Hepatocyte (in vitro differentiated cells): ENCODE measurements around the gene NPHP4. TPM values are rescaled to one million over a fixed set of nuclear protein-coding genes. Genes with fewer than 3 reads are reported as not detected.

ENCODE experiments used
- DNase-seq: peaks from one replicate; pipeline ENCODE4 v3.0.0-alpha.2; 2016; ENCODE audit warnings: low spot score
- H2AFZ ChIP-seq: fragments of 200-600 bp; sonication (generic); 2 replicates; pipeline ENCODE4 v1.6.0; 2016; ENCODE audit warnings: antibody characterized with exemption, mild to moderate bottlenecking
- H3K27ac ChIP-seq: fragments of 200-600 bp; sonication (generic); 2 replicates; pipeline ENCODE4 v1.5.1; 2016; ENCODE audit warnings: mild to moderate bottlenecking
- H3K27me3 ChIP-seq: fragments of 200-600 bp; sonication (generic); 2 replicates; pipeline ENCODE4 v1.6.1; 2016
- H3K36me3 ChIP-seq: fragments of 200-600 bp; sonication (generic); replicated peaks from 2 replicates; pipeline ENCODE4 v1.5.1; 2016; ENCODE audit warnings: low read depth; ENCODE audit not compliant: insufficient read depth
- H3K4me1 ChIP-seq: fragments of 200-600 bp; sonication (generic); 2 replicates; pipeline ENCODE4 v1.5.1; 2016; ENCODE audit warnings: mild to moderate bottlenecking, moderate library complexity; ENCODE audit not compliant: insufficient read depth
- H3K4me2 ChIP-seq: fragments of 200-600 bp; sonication (generic); 2 replicates; pipeline ENCODE4 v1.6.0; 2016
- H3K4me3 ChIP-seq: fragments of 200-600 bp; sonication (generic); 2 replicates; pipeline ENCODE4 v1.5.1; 2016; ENCODE audit warnings: mild to moderate bottlenecking
- H3K79me2 ChIP-seq: fragments of 200-600 bp; sonication (generic); 2 replicates; pipeline ENCODE4 v1.6.0; 2017; ENCODE audit warnings: mild to moderate bottlenecking
- H3K9me2 ChIP-seq: fragments of 200-600 bp; sonication (generic); replicated peaks from 2 replicates; pipeline ENCODE4 v1.6.0; 2017; ENCODE audit warnings: mild to moderate bottlenecking; ENCODE audit not compliant: insufficient read depth
- H3K9me3 ChIP-seq: fragments of 200-600 bp; sonication (generic); 2 replicates; pipeline ENCODE4 v1.5.1; 2016; ENCODE audit warnings: low read depth, mild to moderate bottlenecking
- H4K20me1 ChIP-seq: fragments of 200-600 bp; sonication (generic); 2 replicates; pipeline ENCODE4 v1.6.0; 2016; ENCODE audit warnings: mild to moderate bottlenecking; ENCODE audit not compliant: insufficient read depth, poor library complexity, severe bottlenecking
- CTCF ChIP-seq: fragments of 200-600 bp; sonication (generic); IDR thresholded peaks from 2 replicates; pipeline ENCODE4 v1.5.1; 2016; ENCODE audit warnings: antibody characterized with exemption, mild to moderate bottlenecking; ENCODE audit not compliant: poor library complexity
- EZH2 ChIP-seq: fragments of 200-600 bp; sonication (generic); IDR thresholded peaks from 2 replicates; pipeline ENCODE4 v1.6.1; 2016; ENCODE audit warnings: antibody characterized with exemption, mild to moderate bottlenecking, borderline replicate concordance
- EZH2phosphoT487 ChIP-seq: fragments of 200-600 bp; sonication (generic); IDR thresholded peaks from one replicate; pipeline ENCODE4 v1.6.1; 2018; ENCODE audit warnings: antibody characterized with exemption, mild to moderate bottlenecking, low read depth, moderate library complexity; ENCODE audit not compliant: unreplicated experiment, severe bottlenecking
- WGBS: methylation state at CpG from one replicate; pipeline ENCODE4 v1.1.6; 2016; ENCODE audit warnings: low lambda C conversion rate; ENCODE audit errors: missing lambda C conversion rate; 5-methylcytosine and 5-hydroxymethylcytosine counted together
- polyA plus RNA-seq: library from polyadenylated mRNA; unstranded; fragments of >200 nt; fragmentation: Nextera tagmentation; extraction: Ambion mirVana; gene quantifications from 2 replicates; pipeline ENCODE4 v1.2.1, GENCODE V29; 2016
- total RNA-seq: library from RNA; depleted of rRNA; stranded (reverse); fragments of >200 nt; gene quantifications from 2 replicates; pipeline ENCODE4 v1.2.3, GENCODE V29; 2014

The NPHP4 gene
- total and polyA plus RNA-seq, 2 experiments from 2014 or later, result 5.6 to 6.0 TPM

- H3K36me3 ChIP-seq, result no peaks in the 10 kb centered on the region
- H3K4me2 ChIP-seq, result no peak overlapping the region
- H3K9me2 ChIP-seq, result no peaks in the 10 kb centered on the region
- no peaks in the 10 kb centered on the region for H4K20me1 ChIP-seq
- no peak for DNase-seq
- H3K4me1 ChIP-seq, result no peaks in the 10 kb centered on the region
- H3K79me2 ChIP-seq, result no peaks in the 10 kb centered on the region
- no peak overlapping the region for H2AFZ ChIP-seq
- no peak overlapping the region for H3K27ac ChIP-seq
- no peak overlapping the region for H3K4me3 ChIP-seq
- 94% methylated on average over 12 of the region's 13 CpGs for WGBS
- no peaks in the 10 kb centered on the region for H3K9me3 ChIP-seq
- no peak for TF ChIP-seq EZH2
- TF ChIP-seq CTCF, result no peak
- no peak for TF ChIP-seq EZH2phosphoT487
- H3K27me3 ChIP-seq, result no peaks in the 10 kb centered on the region
Observed at GRCh38 chr1:5936621-5937372, 55.4 kb downstream of the NPHP4 start.

- WGBS, result 96% methylated on average over 5 of the region's 5 CpGs
- H3K9me2 ChIP-seq, result no peaks in the 10 kb centered on the region
- H3K79me2 ChIP-seq, result no peaks in the 10 kb centered on the region
- TF ChIP-seq EZH2 (no peak), EZH2phosphoT487 (no peak), CTCF (no peak)
- H3K9me3 ChIP-seq, result no peaks in the 10 kb centered on the region
- H3K4me1 ChIP-seq, result no peaks in the 10 kb centered on the region
- no peak overlapping the region for H3K4me2 ChIP-seq
- DNase-seq, result no peak
- H2AFZ ChIP-seq, result no peak overlapping the region
- H3K27me3 ChIP-seq, result no peaks in the 10 kb centered on the region
- no peak overlapping the region for H3K4me3 ChIP-seq
- no peaks in the 10 kb centered on the region for H3K36me3 ChIP-seq
- H3K27ac ChIP-seq, result no peak overlapping the region
- no peaks in the 10 kb centered on the region for H4K20me1 ChIP-seq
Observed at GRCh38 chr1:5936126-5936525, 56.1 kb downstream of the NPHP4 start.

- H4K20me1 ChIP-seq, result no peaks in the 10 kb centered on the region
- H2AFZ ChIP-seq, result no peak overlapping the region
- H3K9me2 ChIP-seq, result no peaks in the 10 kb centered on the region
- peak overlapping the region; percentile 34 for H3K27ac ChIP-seq
- TF ChIP-seq EZH2phosphoT487 (no peak), CTCF (no peak), EZH2 (no peak)
- H3K4me3 ChIP-seq, result no peak overlapping the region
- WGBS, result 65% methylated on average over 6 of the region's 6 CpGs
- H3K36me3 ChIP-seq, result no peaks in the 10 kb centered on the region
- DNase-seq, result no peak
- no peak overlapping the region for H3K4me2 ChIP-seq
- H3K9me3 ChIP-seq, result no peaks in the 10 kb centered on the region
- no peaks in the 10 kb centered on the region for H3K79me2 ChIP-seq
- H3K27me3 ChIP-seq, result no peaks in the 10 kb centered on the region
- H3K4me1 ChIP-seq, result no peaks in the 10 kb centered on the region
Observed at GRCh38 chr1:5935026-5935425, 57.2 kb downstream of the NPHP4 start.
